Activated CD4-positive, alpha-beta T cell treated with anti-CD3 and anti-CD28 coated beads for 1 hour (primary cell): ENCODE results near the gene MEF2C.

ENCODE experiments used
- DNase-seq: peaks from one replicate; pipeline ENCODE4 v3.0.0-alpha.2; 2020

The MEF2C gene

GRCh38 chr5:88887342-88887741 is 4.4 kb upstream of the MEF2C start:
- DNase-seq: no peak

- DNase-seq: no peak
Observed at GRCh38 chr5:88886746-88887341, 3.9 kb upstream of the MEF2C start.

- no peak for DNase-seq
Observed at GRCh38 chr5:88886252-88886651, 3.3 kb upstream of the MEF2C start.

- DNase-seq: no peak
Observed at GRCh38 chr5:88885002-88885401, 2.0 kb upstream of the MEF2C start.

DNA sequence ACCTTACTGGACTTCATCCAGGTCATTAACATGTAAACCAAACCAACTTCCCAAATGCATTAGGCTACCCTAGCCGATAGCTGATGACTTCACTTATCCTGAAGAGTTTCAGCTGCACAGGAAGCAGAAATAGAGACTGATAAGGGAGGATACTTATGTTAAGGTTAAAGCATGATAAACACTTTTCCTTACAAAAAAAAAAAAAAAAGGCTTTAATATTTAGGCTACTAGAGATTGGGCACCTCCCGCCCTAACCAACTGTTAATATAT is 1.6 kb upstream of the MEF2C start:
- DNase-seq: no peak

DNA sequence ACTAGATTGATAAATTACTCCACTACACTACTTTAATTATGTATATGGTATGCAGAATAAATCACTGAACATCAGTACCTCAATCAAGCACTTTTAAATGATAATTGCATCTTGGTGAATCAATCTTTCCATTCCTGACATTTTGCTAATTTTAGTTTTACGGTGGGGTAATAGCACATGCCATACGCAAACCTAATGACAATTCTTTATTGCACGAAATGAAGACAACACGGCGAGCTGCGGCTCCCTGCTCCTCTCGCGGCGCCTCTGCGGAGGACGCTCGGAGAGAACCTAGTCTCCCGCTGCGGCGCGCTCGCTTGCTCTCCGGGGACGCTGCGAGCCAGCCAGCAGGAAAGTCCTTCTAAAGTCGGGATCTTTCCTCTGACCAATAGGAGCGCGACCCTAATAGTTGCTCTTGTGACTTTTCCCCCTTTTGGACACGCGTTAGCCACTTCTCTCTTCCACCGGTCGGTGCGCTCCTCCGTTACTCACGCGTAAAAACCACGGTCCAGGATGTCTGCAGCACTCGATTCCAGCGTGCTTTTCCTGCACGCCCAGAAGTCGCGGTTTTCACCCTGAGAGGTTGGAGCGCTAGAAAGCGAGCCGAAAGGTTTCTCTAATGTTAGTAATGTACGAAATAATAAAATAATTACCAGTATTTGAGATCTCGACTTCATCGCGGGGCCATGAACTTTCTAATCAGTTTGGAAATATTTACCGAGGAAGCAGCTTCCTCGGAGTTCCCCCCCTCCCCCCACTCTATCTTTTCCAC is 1.0 kb upstream of the MEF2C start:
- DNase-seq: no peak

GRCh38 chr5:88882276-88883038 is 527 bp downstream of the MEF2C start:
- DNase-seq: no peak

- DNase-seq: no peak
Observed at GRCh38 chr5:88881571-88881971, 1.4 kb downstream of the MEF2C start.

DNA sequence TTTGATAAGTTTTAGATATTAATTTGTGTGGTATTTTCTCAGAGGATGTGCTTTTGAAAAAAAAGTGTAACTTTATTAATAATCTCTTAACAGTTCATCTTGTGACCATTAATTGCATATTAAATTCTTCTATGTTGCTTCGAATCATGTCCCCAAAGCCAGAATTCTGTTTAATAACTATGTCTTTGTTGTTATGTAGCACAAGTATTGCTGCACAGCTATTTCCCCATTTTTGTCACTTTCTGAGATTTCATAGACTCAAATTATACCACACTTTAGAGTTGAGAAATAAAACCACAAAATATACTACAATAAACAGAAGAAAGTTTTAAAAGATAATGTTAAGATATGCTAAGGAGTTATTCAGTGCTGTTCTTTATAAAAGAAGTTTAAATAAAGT is 2.8 kb downstream of the MEF2C start:
- DNase-seq: no peak

GRCh38 chr5:88879724-88880123 is 3.3 kb downstream of the MEF2C start:
- no peak for DNase-seq

DNA sequence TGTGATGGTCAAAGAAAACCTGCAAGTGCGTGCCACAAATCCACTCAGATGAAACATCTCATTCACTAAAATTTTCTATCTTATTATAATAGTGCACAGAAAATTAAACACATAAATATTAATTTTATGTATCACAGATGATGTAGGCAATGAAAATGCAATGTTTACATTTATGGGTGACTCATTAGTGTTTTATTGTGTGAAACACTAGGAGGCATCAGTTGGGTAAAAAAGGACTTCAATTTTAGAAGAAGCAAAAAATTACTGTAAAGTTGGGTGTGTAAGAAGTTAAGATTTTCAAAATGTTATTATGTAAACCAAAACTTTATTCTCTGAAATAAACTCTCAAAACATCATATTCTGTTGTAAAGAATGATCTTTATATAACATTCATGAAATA is 4.0 kb downstream of the MEF2C start:
- no peak for DNase-seq

- DNase-seq: no peak
Observed at GRCh38 chr5:88877826-88878225, 5.2 kb downstream of the MEF2C start.

- DNase-seq: no peak
Observed at GRCh38 chr5:88876714-88877113, 6.3 kb downstream of the MEF2C start.

DNA sequence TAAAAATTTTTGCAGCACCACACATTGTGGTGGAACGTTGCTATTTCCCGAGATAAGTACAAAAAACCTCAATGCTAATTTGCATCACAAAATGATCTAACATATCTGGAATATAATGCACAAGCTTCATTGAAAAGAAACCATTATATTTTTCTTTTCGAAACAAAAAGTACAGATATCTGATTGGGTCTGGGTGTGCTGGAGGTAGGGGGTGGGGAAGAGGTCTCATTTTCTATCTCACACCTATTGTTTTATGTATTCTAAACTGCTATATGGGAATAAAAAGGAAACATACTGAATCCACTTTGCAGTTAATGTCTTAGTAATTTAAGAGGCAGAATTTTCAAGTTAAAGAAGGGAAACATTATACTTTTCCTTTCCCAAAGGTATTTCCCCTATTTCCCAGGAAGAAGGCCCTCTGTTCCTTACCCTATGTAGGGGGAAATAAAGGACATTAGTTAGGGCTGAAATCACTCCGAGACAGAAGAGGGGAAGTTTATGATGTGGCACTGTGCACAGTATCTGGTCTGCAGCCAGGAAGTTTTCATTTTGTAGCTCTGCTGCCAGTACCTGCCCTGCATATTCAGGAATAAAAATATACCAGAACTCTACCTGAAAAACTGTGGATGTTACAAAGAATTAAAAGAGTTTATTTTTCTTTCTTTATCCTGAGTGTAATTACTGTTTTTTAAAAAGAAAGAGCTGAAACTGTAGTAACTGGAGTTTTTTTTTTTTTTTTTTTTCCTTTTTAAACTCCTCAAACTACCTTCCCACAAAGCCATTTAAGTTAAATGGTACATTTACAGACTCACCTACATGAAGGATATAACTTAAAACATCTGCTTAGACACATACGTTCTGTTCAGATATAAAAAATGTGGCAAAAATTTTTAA is 7.4 kb downstream of the MEF2C start:
- DNase-seq: no peak

GRCh38 chr5:88873447-88873846 is 9.5 kb downstream of the MEF2C start:
- DNase-seq: no peak

DNA sequence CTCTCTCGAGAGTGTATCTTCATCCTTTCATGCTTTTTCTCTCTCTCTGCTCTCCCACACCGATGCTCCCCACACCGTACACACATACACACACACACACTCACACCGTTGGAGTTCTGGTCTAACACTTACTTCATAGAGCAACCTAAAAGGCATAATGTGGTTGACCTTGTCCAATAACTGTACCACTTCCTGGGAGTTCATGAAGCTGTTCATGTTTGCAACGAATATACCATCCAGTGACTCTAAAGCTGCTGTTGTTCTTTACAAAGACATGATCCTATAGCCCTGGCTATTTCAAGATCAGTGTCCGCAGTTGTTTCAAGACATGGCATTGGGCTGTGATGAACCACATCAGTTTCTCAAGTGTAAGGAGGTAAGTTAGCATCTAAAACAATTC is 10.0 kb downstream of the MEF2C start:
- DNase-seq: no peak

GRCh38 chr5:88870285-88870684 is 12.7 kb downstream of the MEF2C start:
- no peak for DNase-seq

DNA sequence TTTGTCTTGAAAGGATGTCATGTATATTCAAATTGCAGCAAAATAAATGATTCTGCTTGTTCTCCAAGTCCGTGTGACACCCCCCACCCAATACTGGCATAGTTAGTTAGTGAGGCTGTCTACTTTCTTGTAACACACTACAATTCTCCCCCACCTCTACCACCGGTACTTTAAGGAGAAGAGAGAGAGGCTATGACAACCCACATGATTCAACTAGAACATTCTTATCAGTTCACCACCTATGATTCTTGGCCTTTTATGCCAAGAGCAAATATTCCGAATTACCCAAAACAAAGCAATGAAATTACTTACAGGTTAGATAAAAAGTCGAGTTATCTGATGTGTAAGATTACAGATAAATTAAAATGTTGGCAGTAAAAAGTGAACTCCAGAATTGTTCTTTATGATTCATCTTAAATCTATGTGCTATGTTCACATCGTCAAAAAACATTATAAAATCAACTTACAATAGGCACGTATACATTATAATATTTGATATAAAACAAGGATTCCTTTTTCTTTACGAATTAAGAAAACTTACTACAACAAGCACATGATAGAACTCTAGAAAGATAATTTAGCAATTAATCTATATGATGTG is 14.4 kb downstream of the MEF2C start:
- no peak for DNase-seq

DNA sequence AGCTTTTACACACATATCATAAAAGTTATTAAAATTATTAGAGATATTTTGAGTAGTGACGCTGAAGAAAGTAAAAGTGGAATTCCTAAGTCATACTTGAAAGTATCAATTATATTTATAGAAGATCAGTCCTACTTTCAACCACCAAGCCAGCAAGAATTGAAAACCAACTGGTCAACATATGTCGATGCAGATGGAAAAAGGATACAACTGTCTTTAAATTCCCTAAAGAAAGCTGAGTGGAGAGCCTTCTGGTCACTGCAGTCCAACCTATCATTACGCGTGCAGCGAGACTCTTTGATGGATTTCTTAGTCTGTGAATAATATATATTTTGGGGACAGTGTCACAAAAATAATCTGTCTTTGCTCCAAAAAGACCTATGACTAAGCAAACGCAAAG is 15.3 kb downstream of the MEF2C start:
- DNase-seq: no peak

GRCh38 chr5:88863523-88863922 is 19.5 kb downstream of the MEF2C start:
- no peak for DNase-seq

DNA sequence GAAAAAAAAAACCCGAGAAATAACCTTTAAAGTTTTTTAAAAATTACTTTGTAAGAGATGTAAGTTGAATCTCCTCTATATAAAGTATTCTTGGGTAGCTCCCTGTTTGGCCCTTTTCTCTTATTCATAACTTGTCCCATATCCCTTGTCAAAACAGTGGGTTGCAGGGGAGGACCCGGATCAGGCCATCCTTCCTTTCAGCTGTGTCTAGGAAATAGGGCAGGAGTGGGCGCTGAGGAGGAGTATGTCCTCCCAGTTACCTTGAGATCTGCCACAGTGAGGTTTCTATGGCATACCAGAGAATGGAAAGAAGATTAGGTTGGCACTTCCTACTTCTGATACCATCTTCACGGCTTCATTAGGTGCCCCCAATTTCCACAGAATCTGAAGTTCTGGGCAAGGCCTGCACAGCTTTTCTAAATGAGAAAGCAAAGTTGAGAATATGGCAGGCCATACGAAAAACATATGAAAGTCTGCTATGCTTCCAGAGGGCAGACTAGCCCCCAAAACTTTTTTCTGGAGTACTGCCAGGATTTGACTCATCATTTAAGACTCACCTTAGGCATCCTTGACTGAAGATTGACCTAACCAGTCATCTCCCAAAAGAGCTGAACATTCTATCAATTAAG is 20.3 kb downstream of the MEF2C start:
- no peak for DNase-seq

- no peak for DNase-seq
Observed at GRCh38 chr5:88861231-88861630, 21.8 kb downstream of the MEF2C start.
